GM12878 (cell line): Measurements from ENCODE around the gene ZIK1. TPM values are rescaled to one million over a fixed set of nuclear protein-coding genes. Genes with fewer than 3 reads are reported as not detected.

Experiments
- ATAC-seq: fragments of 200-7000 bp; cut with Tn5 transposase; 3 replicates; pipeline ENCODE4 v1.9.1; 2020; ENCODE audit warnings: mild to moderate bottlenecking, moderate library complexity
- BruUV-seq: library from RNA; stranded (reverse); fragments of 400-500 nt; replicated peaks from 2 replicates; lab custom pipeline; 2021; lab: Mats Ljungman, UMichigan
- CTCF ChIA-PET: fragments of 300-600 bp; sonication (Branson Sonifier 250); formaldehyde crosslinking; extraction: SDS; loops from one replicate; lab custom pipeline; 2021; ENCODE audit warnings: inconsistent platforms; lab: Yijun Ruan, JAX
- POLR2A ChIA-PET: fragments of 350-600 bp; formaldehyde crosslinking; extraction: SDS; loops from one replicate; lab custom pipeline; 2021; ENCODE audit warnings: inconsistent platforms; lab: Charles Lee
- RAD21 ChIA-PET: fragments of 300-600 bp; sonication (Branson Sonifier 250); formaldehyde crosslinking; loops from one replicate; lab custom pipeline; 2023; ENCODE audit warnings: antibody characterized with exemption; ENCODE audit not compliant: unreplicated experiment; lab: Charles Lee
- SMC1A ChIA-PET: fragments of 300-600 bp; sonication (Branson Sonifier 250); formaldehyde crosslinking; loops from one replicate; lab custom pipeline; 2023; ENCODE audit not compliant: unreplicated experiment, uncharacterized antibody; lab: Charles Lee
- DNase-seq: peaks from one replicate; pipeline ENCODE4 v3.0.0-alpha.2; 2011; ENCODE audit warnings: low read depth, low spot score
- FAIRE-seq: peaks from 3 replicates; lab custom pipeline; 2011; peaks lifted over from hg19 to GRCh38; lab: Jason Lieb, UNC
- H2AFZ ChIP-seq: 2 replicates; pipeline ENCODE4 v1.6.0; 2011; ENCODE audit warnings: low read depth, low read length, control low read depth; ENCODE audit not compliant: control insufficient read depth
- H3K27ac ChIP-seq: 2 replicates; pipeline ENCODE4 v1.5.1; 2011; ENCODE audit warnings: control low read depth; ENCODE audit not compliant: control insufficient read depth, insufficient read depth
- H3K27me3 ChIP-seq, 2 experiments: replicated peaks in 1 of 2; 2 replicates each; pipeline versions ENCODE4 v1.6.0 to v1.6.1; 2011; ENCODE audit warnings: low read length in 1 of 2; ENCODE audit not compliant: control insufficient read depth in 2 of 2, insufficient read depth in 2 of 2
- H3K36me3 ChIP-seq, 2 experiments: 2 replicates each; pipeline ENCODE4 v1.5.1; 2011; ENCODE audit warnings: low read length in 1 of 2; ENCODE audit not compliant: control insufficient read depth in 2 of 2, insufficient read depth in 2 of 2
- H3K4me1 ChIP-seq: 2 replicates; pipeline ENCODE4 v1.6.1; 2011; ENCODE audit warnings: mild to moderate bottlenecking, low read length, moderate library complexity, mixed read lengths; ENCODE audit not compliant: control insufficient read depth, insufficient read depth
- H3K4me2 ChIP-seq: 2 replicates; pipeline ENCODE4 v1.6.0; 2011; ENCODE audit warnings: control low read depth; ENCODE audit not compliant: control insufficient read depth, insufficient read depth
- H3K4me3 ChIP-seq: fragments of 200-600 bp; sonication (generic); 2 replicates; pipeline ENCODE4 v1.5.1; 2016
- H3K79me2 ChIP-seq: 2 replicates; pipeline ENCODE4 v1.6.0; 2011; ENCODE audit warnings: low read length; ENCODE audit not compliant: control insufficient read depth, insufficient read depth
- H3K9ac ChIP-seq: 2 replicates; pipeline ENCODE4 v1.8.0; 2011; ENCODE audit warnings: low read length, control low read depth, mixed read lengths; ENCODE audit not compliant: control insufficient read depth, insufficient read depth
- H3K9me3 ChIP-seq: replicated peaks from 3 replicates; pipeline ENCODE4 v1.5.1; 2011; ENCODE audit warnings: mild to moderate bottlenecking, low read length; ENCODE audit not compliant: control insufficient read depth, insufficient read depth
- H4K20me1 ChIP-seq: 2 replicates; pipeline ENCODE4 v1.6.0; 2011; ENCODE audit not compliant: control insufficient read depth, insufficient read depth
- BCL11A ChIP-seq: IDR thresholded peaks from 2 replicates; pipeline ENCODE4 v1.6.1; 2011; ENCODE audit warnings: low read depth, low read length
- BHLHE40 ChIP-seq, 2 experiments: fragments of 450-650 bp in 1 of 2; IDR thresholded peaks; 2 replicates each; pipeline ENCODE4 v1.6.1; 2011 to 2017; ENCODE audit warnings: low read depth in 2 of 2, borderline replicate concordance in 1 of 2, improper control_type of control experiment in 1 of 2, low read length in 1 of 2, mild to moderate bottlenecking in 1 of 2
- CHD2 ChIP-seq: IDR thresholded peaks from 2 replicates; pipeline ENCODE4 v1.6.1; 2011; ENCODE audit warnings: low read depth, low read length, improper control_type of control experiment, borderline replicate concordance
- MYC ChIP-seq: IDR thresholded peaks from 2 replicates; pipeline ENCODE4 v1.6.1; 2011; ENCODE audit warnings: mild to moderate bottlenecking, low read length, moderate library complexity, inconsistent platforms; ENCODE audit not compliant: insufficient read depth, insufficient replicate concordance, insufficient read length, severe bottlenecking
- NFYA ChIP-seq: IDR thresholded peaks from 2 replicates; pipeline ENCODE4 v1.6.1; 2011; ENCODE audit warnings: low read depth, mild to moderate bottlenecking, low read length, improper control_type of control experiment, borderline replicate concordance
- PML ChIP-seq: IDR thresholded peaks from 2 replicates; pipeline ENCODE4 v1.6.1; 2012; ENCODE audit warnings: low read length, inconsistent platforms
- POLR2AphosphoS2 ChIP-seq: IDR thresholded peaks from 2 replicates; pipeline ENCODE4 v1.6.1; 2011; ENCODE audit warnings: low read depth, mild to moderate bottlenecking, low read length, improper control_type of control experiment, moderate library complexity
- POLR2AphosphoS5 ChIP-seq: IDR thresholded peaks from 2 replicates; pipeline ENCODE4 v1.6.1; 2011; ENCODE audit warnings: mild to moderate bottlenecking, low read length, inconsistent platforms
- SMAD1 ChIP-seq: fragments of 450-650 bp; IDR thresholded peaks from 2 replicates; pipeline ENCODE4 v1.6.1; 2018; ENCODE audit warnings: mild to moderate bottlenecking, low read depth; ENCODE audit not compliant: partially characterized antibody
- STAT3 ChIP-seq: IDR thresholded peaks from 2 replicates; pipeline ENCODE4 v1.6.1; 2011; ENCODE audit warnings: low read depth, low read length, improper control_type of control experiment
- TCF3 ChIP-seq: IDR thresholded peaks from 2 replicates; pipeline ENCODE4 v1.6.1; 2012; ENCODE audit warnings: low read depth, mild to moderate bottlenecking, low read length, borderline replicate concordance; ENCODE audit not compliant: insufficient read depth
- TCF7 ChIP-seq: IDR thresholded peaks from 2 replicates; pipeline ENCODE4 v1.6.1; 2014; ENCODE audit warnings: antibody characterized with exemption, borderline replicate concordance
- ZBED1 ChIP-seq: IDR thresholded peaks from 2 replicates; pipeline ENCODE4 v1.6.1; 2016; ENCODE audit warnings: borderline replicate concordance
- WGBS: methylation state at CpG from one replicate; pipeline ENCODE4 v1.1.6; 2016; ENCODE audit warnings: low lambda C conversion rate; ENCODE audit not compliant: insufficient replicate concordance, insufficient coverage; ENCODE audit errors: missing lambda C conversion rate; 5-methylcytosine and 5-hydroxymethylcytosine counted together
- in situ Hi-C: fragments of 300-500 bp; cut with MboI; formaldehyde crosslinking; loops from 9 replicates; pipeline ENCODE4 v1.14.3; 2018; ENCODE audit warnings: mixed read lengths
- intact Hi-C: fragments of 100-400 bp; cut with micrococcal nuclease; formaldehyde crosslinking; loops from one replicate; pipeline ENCODE4 v1.14.2; 2022; ENCODE audit not compliant: unreplicated experiment
- polyA plus RNA-seq, 11 experiments: library from polyadenylated mRNA; depleted of rRNA in 4 of 11; unstranded in 6 of 11; stranded (reverse) in 5 of 11; fragments of >200 nt; fragmentation: Nextera tagmentation in 4 of 11; fragmentation: Illumina TruSeq in 1 of 11; extraction: Ambion mirVana in 4 of 11; extraction: Trizol in 1 of 11; gene quantifications; 1 replicate in 1 of 11; 2 replicates in 10 of 11; pipeline versions ENCODE4 v1.2.1 to v1.2.3, GENCODE V29; 2011 to 2016; ENCODE audit warnings: inconsistent platforms in 2 of 11, missing spikeins in 2 of 11, low read depth in 1 of 11
- total RNA-seq, 4 experiments: library from RNA; depleted of rRNA in 3 of 4; stranded (reverse); fragments of >200 nt in 3 of 4; fragmentation: Illumina TruSeq in 1 of 4; extraction: Trizol in 1 of 4; gene quantifications; 2 replicates each; pipeline versions ENCODE4 v1.2.1 to v1.2.3, GENCODE V29; 2013 to 2021
- TF ChIP-seq, protein P1 (sequence below): IDR thresholded peaks from 2 replicates; pipeline ENCODE4 v1.6.1; 2012; ENCODE audit warnings: improper control_type of control experiment, low read depth, low read length; ENCODE audit not compliant: insufficient replicate concordance
- TF ChIP-seq, protein P2 (sequence below): fragments of 450-650 bp; IDR thresholded peaks from 2 replicates; pipeline ENCODE4 v1.6.1; 2014; ENCODE audit warnings: mild to moderate bottlenecking
- TF ChIP-seq, protein P3 (sequence below): fragments of 450-650 bp; IDR thresholded peaks from 2 replicates; pipeline ENCODE4 v1.6.1; 2017; ENCODE audit warnings: borderline replicate concordance
- TF ChIP-seq, protein P4 (sequence below): IDR thresholded peaks from 2 replicates; pipeline ENCODE4 v1.6.1; 2012; ENCODE audit warnings: low read depth, low read length, improper control_type of control experiment

ZIK1 gene
- total and polyA plus RNA-seq, 10 of the 15 experiments (the other 5 are each of a cell fraction or from before 2014, with no cell fraction given): 0.45 to 4.7 (median 2.7) TPM

DNA sequence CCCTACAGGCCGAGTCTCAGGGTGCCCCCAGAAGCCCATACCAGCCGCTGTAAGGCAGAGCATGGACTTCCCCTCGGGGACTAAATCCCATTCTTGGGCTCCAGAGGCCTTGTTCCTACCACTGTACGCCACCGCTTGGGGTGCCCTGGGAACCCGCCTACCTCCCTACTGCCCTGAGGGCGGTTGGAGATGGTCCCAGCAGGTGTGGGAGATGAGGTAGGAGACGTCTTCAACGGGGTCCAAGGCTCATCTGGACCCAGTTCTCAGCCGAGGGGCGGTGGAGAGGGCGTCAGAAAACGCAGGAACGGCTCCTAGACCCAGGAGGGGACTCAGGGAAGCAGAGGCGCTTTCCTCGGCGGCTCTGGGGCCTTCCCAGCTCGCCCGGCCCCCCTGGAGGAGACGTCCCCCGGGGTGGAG, 833 bp upstream of the ZIK1 start:
- Histone ChIP-seq H4K20me1 (no peaks in the 10 kb centered on the region), H2AFZ (peak overlapping the region; percentile 90), H3K79me2 (peaks cover 3% of the 10 kb centered on the region), H3K27me3 (no peaks in the 10 kb centered on the region), H3K4me1 (peaks cover 6% of the 10 kb centered on the region; the same call in 1 of the 2 replicates), H3K9ac (no peak overlapping the region), H3K4me3 (0 out of 2 replicates have a peak overlapping the region, but pooled peaks have one; percentile 77), H3K36me3 (no peaks in the 10 kb centered on the region), H3K9me3 (peaks cover 36% of the 10 kb centered on the region), H3K27ac (no peak overlapping the region), H3K4me2 (peak overlapping the region; percentile 92)
- ChIA-PET RAD21 (no interaction called here), CTCF (no interaction called here), SMC1A (no interaction called here), POLR2A (no interaction called here)
- in situ Hi-C loops (no loop called here), intact Hi-C loops (no loop called here)
- DNase-seq: no peak
- no peak for FAIRE-seq
- ATAC-seq: no peak
- BruUV-seq: no TSS peak
- WGBS: 94% methylated on average over 12 of the region's 21 CpGs
- TF ChIP-seq POLR2AphosphoS5 (no peak), BCL11A (no peak), BHLHE40 (IDR thresholded peaks at IDR 0.05; ENCODE audit: borderline replicate concordance in 1 of 2, low read depth in 2 of 2, low read length in 1 of 2) (no peak), MYC (no peak), TCF7 (no peak), CHD2 (no peak), NFYA (no peak), ZBED1 (no peak), POLR2AphosphoS2 (no peak), SMAD1 (no peak), STAT3 (no peak), TCF3 (no peak), PML (no peak)
- TF ChIP-seq, protein P1, sequence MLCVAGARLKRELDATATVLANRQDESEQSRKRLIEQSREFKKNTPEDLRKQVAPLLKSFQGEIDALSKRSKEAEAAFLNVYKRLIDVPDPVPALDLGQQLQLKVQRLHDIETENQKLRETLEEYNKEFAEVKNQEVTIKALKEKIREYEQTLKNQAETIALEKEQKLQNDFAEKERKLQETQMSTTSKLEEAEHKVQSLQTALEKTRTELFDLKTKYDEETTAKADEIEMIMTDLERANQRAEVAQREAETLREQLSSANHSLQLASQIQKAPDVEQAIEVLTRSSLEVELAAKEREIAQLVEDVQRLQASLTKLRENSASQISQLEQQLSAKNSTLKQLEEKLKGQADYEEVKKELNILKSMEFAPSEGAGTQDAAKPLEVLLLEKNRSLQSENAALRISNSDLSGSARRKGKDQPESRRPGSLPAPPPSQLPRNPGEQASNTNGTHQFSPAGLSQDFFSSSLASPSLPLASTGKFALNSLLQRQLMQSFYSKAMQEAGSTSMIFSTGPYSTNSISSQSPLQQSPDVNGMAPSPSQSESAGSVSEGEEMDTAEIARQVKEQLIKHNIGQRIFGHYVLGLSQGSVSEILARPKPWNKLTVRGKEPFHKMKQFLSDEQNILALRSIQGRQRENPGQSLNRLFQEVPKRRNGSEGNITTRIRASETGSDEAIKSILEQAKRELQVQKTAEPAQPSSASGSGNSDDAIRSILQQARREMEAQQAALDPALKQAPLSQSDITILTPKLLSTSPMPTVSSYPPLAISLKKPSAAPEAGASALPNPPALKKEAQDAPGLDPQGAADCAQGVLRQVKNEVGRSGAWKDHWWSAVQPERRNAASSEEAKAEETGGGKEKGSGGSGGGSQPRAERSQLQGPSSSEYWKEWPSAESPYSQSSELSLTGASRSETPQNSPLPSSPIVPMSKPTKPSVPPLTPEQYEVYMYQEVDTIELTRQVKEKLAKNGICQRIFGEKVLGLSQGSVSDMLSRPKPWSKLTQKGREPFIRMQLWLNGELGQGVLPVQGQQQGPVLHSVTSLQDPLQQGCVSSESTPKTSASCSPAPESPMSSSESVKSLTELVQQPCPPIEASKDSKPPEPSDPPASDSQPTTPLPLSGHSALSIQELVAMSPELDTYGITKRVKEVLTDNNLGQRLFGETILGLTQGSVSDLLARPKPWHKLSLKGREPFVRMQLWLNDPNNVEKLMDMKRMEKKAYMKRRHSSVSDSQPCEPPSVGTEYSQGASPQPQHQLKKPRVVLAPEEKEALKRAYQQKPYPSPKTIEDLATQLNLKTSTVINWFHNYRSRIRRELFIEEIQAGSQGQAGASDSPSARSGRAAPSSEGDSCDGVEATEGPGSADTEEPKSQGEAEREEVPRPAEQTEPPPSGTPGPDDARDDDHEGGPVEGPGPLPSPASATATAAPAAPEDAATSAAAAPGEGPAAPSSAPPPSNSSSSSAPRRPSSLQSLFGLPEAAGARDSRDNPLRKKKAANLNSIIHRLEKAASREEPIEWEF: no peak
- TF ChIP-seq, protein P2, sequence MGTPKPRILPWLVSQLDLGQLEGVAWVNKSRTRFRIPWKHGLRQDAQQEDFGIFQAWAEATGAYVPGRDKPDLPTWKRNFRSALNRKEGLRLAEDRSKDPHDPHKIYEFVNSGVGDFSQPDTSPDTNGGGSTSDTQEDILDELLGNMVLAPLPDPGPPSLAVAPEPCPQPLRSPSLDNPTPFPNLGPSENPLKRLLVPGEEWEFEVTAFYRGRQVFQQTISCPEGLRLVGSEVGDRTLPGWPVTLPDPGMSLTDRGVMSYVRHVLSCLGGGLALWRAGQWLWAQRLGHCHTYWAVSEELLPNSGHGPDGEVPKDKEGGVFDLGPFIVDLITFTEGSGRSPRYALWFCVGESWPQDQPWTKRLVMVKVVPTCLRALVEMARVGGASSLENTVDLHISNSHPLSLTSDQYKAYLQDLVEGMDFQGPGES: no peak
- TF ChIP-seq, protein P3, sequence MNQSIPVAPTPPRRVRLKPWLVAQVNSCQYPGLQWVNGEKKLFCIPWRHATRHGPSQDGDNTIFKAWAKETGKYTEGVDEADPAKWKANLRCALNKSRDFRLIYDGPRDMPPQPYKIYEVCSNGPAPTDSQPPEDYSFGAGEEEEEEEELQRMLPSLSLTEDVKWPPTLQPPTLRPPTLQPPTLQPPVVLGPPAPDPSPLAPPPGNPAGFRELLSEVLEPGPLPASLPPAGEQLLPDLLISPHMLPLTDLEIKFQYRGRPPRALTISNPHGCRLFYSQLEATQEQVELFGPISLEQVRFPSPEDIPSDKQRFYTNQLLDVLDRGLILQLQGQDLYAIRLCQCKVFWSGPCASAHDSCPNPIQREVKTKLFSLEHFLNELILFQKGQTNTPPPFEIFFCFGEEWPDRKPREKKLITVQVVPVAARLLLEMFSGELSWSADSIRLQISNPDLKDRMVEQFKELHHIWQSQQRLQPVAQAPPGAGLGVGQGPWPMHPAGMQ: no peak
- TF ChIP-seq, protein P4, sequence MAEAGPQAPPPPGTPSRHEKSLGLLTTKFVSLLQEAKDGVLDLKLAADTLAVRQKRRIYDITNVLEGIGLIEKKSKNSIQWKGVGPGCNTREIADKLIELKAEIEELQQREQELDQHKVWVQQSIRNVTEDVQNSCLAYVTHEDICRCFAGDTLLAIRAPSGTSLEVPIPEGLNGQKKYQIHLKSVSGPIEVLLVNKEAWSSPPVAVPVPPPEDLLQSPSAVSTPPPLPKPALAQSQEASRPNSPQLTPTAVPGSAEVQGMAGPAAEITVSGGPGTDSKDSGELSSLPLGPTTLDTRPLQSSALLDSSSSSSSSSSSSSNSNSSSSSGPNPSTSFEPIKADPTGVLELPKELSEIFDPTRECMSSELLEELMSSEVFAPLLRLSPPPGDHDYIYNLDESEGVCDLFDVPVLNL: no peak
